Neutrophil (primary cell): ENCODE results near the gene PDK2.

ENCODE experiments used
- H3K27ac ChIP-seq: fragments of 200-600 bp; sonication (generic); 2 replicates; pipeline ENCODE4 v1.5.1; 2016; ENCODE audit warnings: mild to moderate bottlenecking, moderate library complexity
- H3K27me3 ChIP-seq: fragments of 200-600 bp; sonication (generic); 2 replicates; pipeline ENCODE4 v1.6.0; 2016; ENCODE audit warnings: mild to moderate bottlenecking
- H3K36me3 ChIP-seq: fragments of 200-600 bp; sonication (generic); 2 replicates; pipeline ENCODE4 v1.5.1; 2017
- H3K4me1 ChIP-seq, 2 experiments: fragments of 200-600 bp in 1 of 2; sonication (generic) in 1 of 2; 1 replicate in 1 of 2; 2 replicates in 1 of 2; pipeline versions ENCODE4 v1.5.1 to v1.6.1; 2013 to 2016; ENCODE audit warnings: low read depth in 1 of 2, low read length in 1 of 2, mild to moderate bottlenecking in 1 of 2, moderate library complexity in 1 of 2; ENCODE audit not compliant: control insufficient read depth in 1 of 2, insufficient read depth in 1 of 2
- H3K4me3 ChIP-seq, 2 experiments: fragments of 200-600 bp in 1 of 2; sonication (generic) in 1 of 2; 1 replicate in 1 of 2; 2 replicates in 1 of 2; pipeline ENCODE4 v1.5.1; 2013 to 2016; ENCODE audit warnings: low read depth in 1 of 2, low read length in 1 of 2, mild to moderate bottlenecking in 1 of 2, moderate library complexity in 1 of 2
- H3K9me3 ChIP-seq: fragments of 200-600 bp; sonication (generic); 2 replicates; pipeline ENCODE4 v1.5.1; 2016
- CTCF ChIP-seq: fragments of 200-600 bp; sonication (generic); IDR thresholded peaks from 2 replicates; pipeline ENCODE4 v1.5.1; 2016; ENCODE audit warnings: antibody characterized with exemption

Gene PDK2

GRCh38 chr17:50088952-50089825, 6.0 kb upstream of the PDK2 start:
- no peak for TF ChIP-seq CTCF
- Histone ChIP-seq H3K4me3 (no peak overlapping the region), H3K36me3 (no peaks in the 10 kb centered on the region)

GRCh38 chr17:50090071-50090470, 5.1 kb upstream of the PDK2 start:
- no peak overlapping the region for H3K27ac ChIP-seq
- H3K27me3 ChIP-seq = peaks cover 25% of the 10 kb centered on the region
- peaks cover 8 to 10% of the 10 kb centered on the region in 2 experiments for H3K4me1 ChIP-seq
- no peaks in the 10 kb centered on the region for H3K9me3 ChIP-seq
- H3K36me3 ChIP-seq = no peaks in the 10 kb centered on the region
- TF ChIP-seq CTCF = no peak
- H3K4me3 ChIP-seq = no peak overlapping the region

More at GRCh38 chr17:50088952-50089825, 6.0 kb upstream of the PDK2 start:
- no peaks in the 10 kb centered on the region for H3K9me3 ChIP-seq
- H3K4me1 ChIP-seq = peaks cover under 1 to 2% of the 10 kb centered on the region in 2 experiments
- peaks cover 29% of the 10 kb centered on the region for H3K27me3 ChIP-seq
- no peak overlapping the region for H3K27ac ChIP-seq

- Histone ChIP-seq H3K36me3 (no peaks in the 10 kb centered on the region), H3K27me3 (peaks cover 25% of the 10 kb centered on the region), H3K4me3 (no peak overlapping the region), H3K4me1 (peaks cover 12 to 16% of the 10 kb centered on the region in 2 experiments), H3K27ac (no peak overlapping the region), H3K9me3 (no peaks in the 10 kb centered on the region)
- no peak for TF ChIP-seq CTCF
Observed at GRCh38 chr17:50090971-50091917, 3.9 kb upstream of the PDK2 start.

- Histone ChIP-seq H3K4me1 (peaks cover 12 to 16% of the 10 kb centered on the region in 2 experiments), H3K36me3 (no peaks in the 10 kb centered on the region), H3K27ac (no peak overlapping the region), H3K9me3 (no peaks in the 10 kb centered on the region), H3K4me3 (no peak overlapping the region), H3K27me3 (peaks cover 25% of the 10 kb centered on the region)
- TF ChIP-seq CTCF = no peak
Observed at GRCh38 chr17:50091918-50092285, 3.2 kb upstream of the PDK2 start.

GRCh38 chr17:50093246-50093645, 1.9 kb upstream of the PDK2 start:
- Histone ChIP-seq H3K27ac (no peak overlapping the region), H3K4me3 (no peak overlapping the region), H3K27me3 (peaks cover 25% of the 10 kb centered on the region), H3K36me3 (no peaks in the 10 kb centered on the region), H3K4me1 (peaks cover 12 to 16% of the 10 kb centered on the region in 2 experiments), H3K9me3 (no peaks in the 10 kb centered on the region)
- no peak for TF ChIP-seq CTCF
